Measurements from ENCODE around the gene IKZF1. TPM values are rescaled to one million over a fixed set of nuclear protein-coding genes. Genes with fewer than 3 reads are reported as not detected.

Gene IKZF1
- total RNA-seq (2012; rRNA removed) (not detected in 2 replicates), polyA plus RNA-seq (2012; rRNA removed) (not detected in 2 replicates), Bru-seq, nascent RNA (percentile 1 among the genes with signal in this experiment), BruChase-seq, experiment 1, labeled RNA remaining after a 6-hour chase (percentile 2 among the genes with signal in this experiment), BruChase-seq, experiment 2, labeled RNA remaining after a 2-hour chase (percentile 2 among the genes with signal in this experiment)
- polyA plus RNA-seq (2012; cell fraction: cytosol; rRNA removed): not detected in 2 replicates
- polyA plus RNA-seq (2012; cell fraction: nucleus; rRNA removed; ENCODE audit: low replicate concordance): not detected in 2 replicates
- long read RNA-seq: 0 reads

DNA sequence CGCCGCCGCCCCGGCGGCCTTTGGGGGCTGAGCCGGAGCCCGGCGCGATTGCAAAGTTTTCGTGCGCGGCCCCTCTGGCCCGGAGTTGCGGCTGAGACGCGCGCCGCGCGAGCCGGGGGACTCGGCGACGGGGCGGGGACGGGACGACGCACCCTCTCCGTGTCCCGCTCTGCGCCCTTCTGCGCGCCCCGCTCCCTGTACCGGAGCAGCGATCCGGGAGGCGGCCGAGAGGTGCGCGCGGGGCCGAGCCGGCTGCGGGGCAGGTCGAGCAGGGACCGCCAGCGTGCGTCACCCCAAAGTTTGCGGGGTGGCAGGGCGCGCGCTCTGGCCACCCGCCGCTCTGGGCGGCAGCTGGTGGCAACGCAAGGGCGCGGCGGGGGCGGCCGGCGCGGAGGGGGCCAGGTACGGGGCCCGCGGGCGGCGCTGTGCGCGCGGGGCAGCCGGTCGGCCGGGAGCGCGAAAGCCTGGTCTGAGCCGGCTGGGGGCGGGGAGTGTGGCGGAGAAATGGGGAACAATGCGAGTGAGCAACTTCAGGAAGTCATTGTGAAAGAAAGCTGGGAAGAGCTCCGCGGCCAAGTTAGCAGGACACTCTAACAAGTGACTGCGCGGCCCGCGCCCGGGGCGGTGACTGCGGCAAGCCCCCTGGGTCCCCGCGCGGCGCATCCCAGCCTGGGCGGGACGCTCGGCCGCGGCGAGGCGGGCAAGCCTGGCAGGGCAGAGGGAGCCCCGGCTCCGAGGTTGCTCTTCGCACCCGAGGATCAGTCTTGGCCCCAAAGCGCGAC is at the start of gene IKZF1:
IKZF1 (plus strand) TSS at position 588 of the 782 bp plus-strand sequence. CDS start 14,346 bp downstream, outside the sequence.
- Histone ChIP-seq H3K18ac (ENCODE audit: low read depth, low read length) (no peak within 1 kb of the TSS), H3K27ac (ENCODE audit: insufficient read depth, low read length) (no peak within 1 kb of the TSS), H3K56ac (ENCODE audit: extremely low read depth, insufficient read depth, low read length) (no peak within 1 kb of the TSS), H4K8ac (ENCODE audit: low read depth in 2 of 2, low read length in 2 of 2) (no peak within 1 kb of the TSS), H3K9me1 (ENCODE audit: insufficient read depth, low read length) (no peaks in the 10 kb centered on the region), H2AK9ac (replicated peaks; ENCODE audit: low read depth, low read length, poor library complexity) (no peak within 1 kb of the TSS), H3K4ac (ENCODE audit: low read depth, low read length) (no peak within 1 kb of the TSS), H2BK5ac (ENCODE audit: low read depth, low read length, poor library complexity, severe bottlenecking) (no peak within 1 kb of the TSS), H3K27me3 (ENCODE audit: control insufficient read depth, insufficient read depth, low read length) (peaks cover 26% of the 10 kb centered on the region), H3K9me3 (ENCODE audit: control insufficient read depth, insufficient read depth, low read length) (no peaks in the 10 kb centered on the region), H3K4me1 (ENCODE audit: control insufficient read depth, insufficient read depth, low read length) (no peaks in the 10 kb centered on the region), H3K9ac (ENCODE audit: low read depth, low read length) (no peak within 1 kb of the TSS), H4K5ac (ENCODE audit: low read depth, low read length) (no peak within 1 kb of the TSS), H2BK120ac (ENCODE audit: low read depth, low read length) (no peak within 1 kb of the TSS), H3K23ac (ENCODE audit: low read depth, low read length) (no peak within 1 kb of the TSS), H2AK5ac (ENCODE audit: low read depth, low read length) (no peak within 1 kb of the TSS), H2BK15ac (ENCODE audit: low read depth, low read length) (no peak within 1 kb of the TSS), H3K14ac (replicated peaks; ENCODE audit: low read depth, low read length) (no peak within 1 kb of the TSS), H4K20me1 (ENCODE audit: insufficient read depth, low read length) (no peaks in the 10 kb centered on the region), H3K79me1 (ENCODE audit: low read depth in 1 of 2, low read length in 2 of 2) (no peaks in the 10 kb centered on the region), H3K4me2 (ENCODE audit: low read depth, low read length) (no peak within 1 kb of the TSS; the same call in 1 of the 2 replicates), H3K4me3 (ENCODE audit: insufficient read depth, low read depth, low read length) (no peak within 1 kb of the TSS; the same call in 1 of the 2 replicates), H4K91ac (ENCODE audit: insufficient read depth, low read depth, low read length) (no peak within 1 kb of the TSS), H2BK20ac (ENCODE audit: low read depth, low read length) (no peak within 1 kb of the TSS), H3K36me3 (ENCODE audit: control insufficient read depth, insufficient read depth, low read length) (no peaks in the 10 kb centered on the region), H2AFZ (replicated peaks; ENCODE audit: low read length, poor library complexity) (peak within 1 kb of the TSS; percentile 15)
- dilution Hi-C loops (cut with HindIII; ENCODE audit: low sequenced_read_pairs, unreplicated experiment): no loop called here
- no peak for ATAC-seq (ENCODE audit: low read depth)
- TF ChIP-seq RFX5 (IDR thresholded peaks at IDR 0.05; ENCODE audit: low read depth, low read length) (no peak), RCOR1 (IDR thresholded peaks at IDR 0.05; ENCODE audit: insufficient replicate concordance, low read length) (no peak), SMC3 (IDR thresholded peaks at IDR 0.05; ENCODE audit: low read depth, low read length) (no peak), NFE2L2 (IDR thresholded peaks at IDR 0.05; ENCODE audit: low read depth, low read length) (no peak), MXI1 (IDR thresholded peaks at IDR 0.05; ENCODE audit: borderline replicate concordance, low read depth, low read length) (no peak), MAFK (IDR thresholded peaks at IDR 0.05; ENCODE audit: low read depth, low read length) (no peak), MAZ (IDR thresholded peaks at IDR 0.05; ENCODE audit: borderline replicate concordance, low read depth, low read length) (no peak), FOS (IDR thresholded peaks at IDR 0.05; ENCODE audit: low read depth, low read length) (no peak), RAD21 (IDR thresholded peaks at IDR 0.05; ENCODE audit: low read length) (no peak), POLR2A (IDR thresholded peaks at IDR 0.05; ENCODE audit: low read depth, low read length) (no peak)
- TF ChIP-seq, protein P1, sequence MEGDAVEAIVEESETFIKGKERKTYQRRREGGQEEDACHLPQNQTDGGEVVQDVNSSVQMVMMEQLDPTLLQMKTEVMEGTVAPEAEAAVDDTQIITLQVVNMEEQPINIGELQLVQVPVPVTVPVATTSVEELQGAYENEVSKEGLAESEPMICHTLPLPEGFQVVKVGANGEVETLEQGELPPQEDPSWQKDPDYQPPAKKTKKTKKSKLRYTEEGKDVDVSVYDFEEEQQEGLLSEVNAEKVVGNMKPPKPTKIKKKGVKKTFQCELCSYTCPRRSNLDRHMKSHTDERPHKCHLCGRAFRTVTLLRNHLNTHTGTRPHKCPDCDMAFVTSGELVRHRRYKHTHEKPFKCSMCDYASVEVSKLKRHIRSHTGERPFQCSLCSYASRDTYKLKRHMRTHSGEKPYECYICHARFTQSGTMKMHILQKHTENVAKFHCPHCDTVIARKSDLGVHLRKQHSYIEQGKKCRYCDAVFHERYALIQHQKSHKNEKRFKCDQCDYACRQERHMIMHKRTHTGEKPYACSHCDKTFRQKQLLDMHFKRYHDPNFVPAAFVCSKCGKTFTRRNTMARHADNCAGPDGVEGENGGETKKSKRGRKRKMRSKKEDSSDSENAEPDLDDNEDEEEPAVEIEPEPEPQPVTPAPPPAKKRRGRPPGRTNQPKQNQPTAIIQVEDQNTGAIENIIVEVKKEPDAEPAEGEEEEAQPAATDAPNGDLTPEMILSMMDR (conservative IDR thresholded peaks at IDR 0.05; ENCODE audit: low read depth, low read length): no peak
- TF ChIP-seq, protein P2, sequence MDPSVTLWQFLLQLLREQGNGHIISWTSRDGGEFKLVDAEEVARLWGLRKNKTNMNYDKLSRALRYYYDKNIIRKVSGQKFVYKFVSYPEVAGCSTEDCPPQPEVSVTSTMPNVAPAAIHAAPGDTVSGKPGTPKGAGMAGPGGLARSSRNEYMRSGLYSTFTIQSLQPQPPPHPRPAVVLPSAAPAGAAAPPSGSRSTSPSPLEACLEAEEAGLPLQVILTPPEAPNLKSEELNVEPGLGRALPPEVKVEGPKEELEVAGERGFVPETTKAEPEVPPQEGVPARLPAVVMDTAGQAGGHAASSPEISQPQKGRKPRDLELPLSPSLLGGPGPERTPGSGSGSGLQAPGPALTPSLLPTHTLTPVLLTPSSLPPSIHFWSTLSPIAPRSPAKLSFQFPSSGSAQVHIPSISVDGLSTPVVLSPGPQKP (IDR thresholded peaks at IDR 0.05; ENCODE audit: borderline replicate concordance, low read depth, low read length): no peak
- POLR2A ChIA-PET (ENCODE audit: unreplicated experiment): no interaction called here
- no peak for DNase-seq
- CTCF ChIA-PET: no interaction called here
- BruUV-seq (replicated peaks): no TSS peak
- WGBS, 2 experiments (ENCODE audit: extremely low coverage in 2 of 2, insufficient read length in 1 of 2): 7% methylated on average over 17 of the region's 107 CpGs; no CpG with 5 or more reads in 1 of the 2 experiments
- intact Hi-C loops (cut with micrococcal nuclease): no loop called here
- in situ Hi-C loops (cut with MboI; ENCODE audit: low sequenced_read_pairs): no loop called here
